ENCODE data around the gene FAM53B.

DNA sequence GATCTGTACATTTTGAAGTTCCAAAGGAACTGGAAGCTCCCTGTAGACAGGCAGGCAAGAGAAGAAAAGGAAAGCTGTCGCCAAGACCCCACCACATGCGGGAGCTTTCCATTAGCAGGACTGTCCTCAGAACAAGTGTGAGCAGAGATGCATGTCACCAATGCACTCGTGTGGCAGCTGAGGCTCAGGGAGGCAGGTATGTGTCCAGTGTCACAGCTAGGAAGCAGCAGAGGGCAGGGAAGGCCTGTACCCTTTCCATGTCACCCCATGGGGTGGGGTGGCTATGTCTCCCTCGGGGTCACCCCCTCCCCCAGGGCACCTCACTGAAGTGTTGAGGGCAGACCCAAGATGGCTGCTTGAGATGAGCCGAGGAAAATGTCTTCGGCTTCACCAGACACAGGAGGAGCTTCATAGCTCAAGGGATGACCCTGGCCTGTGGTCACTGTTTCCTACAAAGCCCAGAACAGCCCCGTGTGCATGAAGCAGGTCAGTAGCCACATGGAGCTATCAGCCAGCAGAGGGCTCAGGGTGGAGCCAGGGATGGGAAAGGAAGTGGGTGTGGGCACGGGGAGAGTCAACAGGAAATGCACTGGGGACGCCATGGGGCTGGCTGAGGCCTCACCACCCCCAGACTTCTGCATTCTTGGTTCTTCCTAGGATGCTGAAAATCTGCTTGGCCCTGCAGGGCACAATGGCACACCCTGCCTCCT is 96.6 kb downstream of the FAM53B start:
- TF ChIP-seq, protein P1, sequence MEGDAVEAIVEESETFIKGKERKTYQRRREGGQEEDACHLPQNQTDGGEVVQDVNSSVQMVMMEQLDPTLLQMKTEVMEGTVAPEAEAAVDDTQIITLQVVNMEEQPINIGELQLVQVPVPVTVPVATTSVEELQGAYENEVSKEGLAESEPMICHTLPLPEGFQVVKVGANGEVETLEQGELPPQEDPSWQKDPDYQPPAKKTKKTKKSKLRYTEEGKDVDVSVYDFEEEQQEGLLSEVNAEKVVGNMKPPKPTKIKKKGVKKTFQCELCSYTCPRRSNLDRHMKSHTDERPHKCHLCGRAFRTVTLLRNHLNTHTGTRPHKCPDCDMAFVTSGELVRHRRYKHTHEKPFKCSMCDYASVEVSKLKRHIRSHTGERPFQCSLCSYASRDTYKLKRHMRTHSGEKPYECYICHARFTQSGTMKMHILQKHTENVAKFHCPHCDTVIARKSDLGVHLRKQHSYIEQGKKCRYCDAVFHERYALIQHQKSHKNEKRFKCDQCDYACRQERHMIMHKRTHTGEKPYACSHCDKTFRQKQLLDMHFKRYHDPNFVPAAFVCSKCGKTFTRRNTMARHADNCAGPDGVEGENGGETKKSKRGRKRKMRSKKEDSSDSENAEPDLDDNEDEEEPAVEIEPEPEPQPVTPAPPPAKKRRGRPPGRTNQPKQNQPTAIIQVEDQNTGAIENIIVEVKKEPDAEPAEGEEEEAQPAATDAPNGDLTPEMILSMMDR (conservative IDR thresholded peaks at IDR 0.05; ENCODE audit: low read depth, low read length), result peak; percentile 36; the same call in 1 of the 2 replicates
- no peak for TF ChIP-seq EZH2 (IDR thresholded peaks at IDR 0.05; ENCODE audit: borderline replicate concordance, low read depth, low read length, poor library complexity, severe bottlenecking)

All from A673 (cell line).